HG02943 (cell line): ENCODE data around the gene LAGE3.

Experiments used
- ATAC-seq: cut with Tn5 transposase; IDR thresholded peaks from one replicate; pipeline ENCODE4 v1.9.1; 2021; ENCODE audit warnings: mild to moderate bottlenecking, low read depth, moderate library complexity; ENCODE audit not compliant: unreplicated experiment

LAGE3 gene, protein sequence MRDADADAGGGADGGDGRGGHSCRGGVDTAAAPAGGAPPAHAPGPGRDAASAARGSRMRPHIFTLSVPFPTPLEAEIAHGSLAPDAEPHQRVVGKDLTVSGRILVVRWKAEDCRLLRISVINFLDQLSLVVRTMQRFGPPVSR

DNA sequence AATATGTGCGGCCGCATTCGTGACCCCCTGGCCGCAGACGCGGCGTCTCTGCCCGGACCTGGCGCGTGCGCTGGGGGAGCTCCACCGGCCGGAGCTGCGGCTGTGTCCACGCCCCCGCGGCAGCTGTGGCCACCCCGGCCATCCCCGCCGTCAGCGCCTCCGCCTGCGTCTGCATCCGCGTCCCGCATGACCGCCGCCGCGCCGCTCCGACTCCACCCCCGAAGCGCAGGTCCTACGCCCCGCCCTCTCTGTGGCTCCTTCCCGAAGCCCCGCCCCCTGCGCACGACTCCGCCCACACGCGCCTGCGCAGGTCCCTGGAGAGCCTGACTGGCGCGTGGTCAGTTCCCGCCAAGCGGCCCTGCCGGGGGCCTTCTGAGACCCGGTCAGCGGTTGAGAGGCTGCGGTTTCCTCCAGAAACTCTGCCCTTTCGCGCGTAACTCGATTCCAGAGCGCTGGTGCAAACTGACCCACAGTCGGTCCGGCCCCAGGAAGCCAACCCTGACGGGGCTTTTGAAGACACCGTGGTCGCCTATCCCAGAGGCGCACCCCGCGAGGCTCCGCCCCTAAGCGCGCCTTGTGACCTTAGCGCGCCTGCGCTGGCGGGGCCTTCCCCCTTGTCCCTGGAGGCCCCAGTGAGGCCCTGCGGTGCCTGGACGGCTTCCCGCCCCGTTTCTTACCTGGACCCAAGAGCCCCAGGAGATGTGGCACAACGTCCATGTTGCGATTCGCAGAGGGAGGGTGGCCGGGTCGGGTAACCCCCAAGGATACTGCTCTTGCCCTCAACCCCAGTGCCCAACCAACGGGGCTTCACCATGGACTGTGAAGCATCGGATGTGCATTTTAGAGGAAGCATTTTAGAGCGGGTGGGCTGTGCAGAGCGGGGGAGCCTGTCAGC, at the start of gene LAGE3:
TSS of gene LAGE3 (minus strand) at position 554 of the 895 bp plus-strand sequence. CDS start at position 188, 366 bp downstream.
- ATAC-seq = peak; percentile 81

DNA sequence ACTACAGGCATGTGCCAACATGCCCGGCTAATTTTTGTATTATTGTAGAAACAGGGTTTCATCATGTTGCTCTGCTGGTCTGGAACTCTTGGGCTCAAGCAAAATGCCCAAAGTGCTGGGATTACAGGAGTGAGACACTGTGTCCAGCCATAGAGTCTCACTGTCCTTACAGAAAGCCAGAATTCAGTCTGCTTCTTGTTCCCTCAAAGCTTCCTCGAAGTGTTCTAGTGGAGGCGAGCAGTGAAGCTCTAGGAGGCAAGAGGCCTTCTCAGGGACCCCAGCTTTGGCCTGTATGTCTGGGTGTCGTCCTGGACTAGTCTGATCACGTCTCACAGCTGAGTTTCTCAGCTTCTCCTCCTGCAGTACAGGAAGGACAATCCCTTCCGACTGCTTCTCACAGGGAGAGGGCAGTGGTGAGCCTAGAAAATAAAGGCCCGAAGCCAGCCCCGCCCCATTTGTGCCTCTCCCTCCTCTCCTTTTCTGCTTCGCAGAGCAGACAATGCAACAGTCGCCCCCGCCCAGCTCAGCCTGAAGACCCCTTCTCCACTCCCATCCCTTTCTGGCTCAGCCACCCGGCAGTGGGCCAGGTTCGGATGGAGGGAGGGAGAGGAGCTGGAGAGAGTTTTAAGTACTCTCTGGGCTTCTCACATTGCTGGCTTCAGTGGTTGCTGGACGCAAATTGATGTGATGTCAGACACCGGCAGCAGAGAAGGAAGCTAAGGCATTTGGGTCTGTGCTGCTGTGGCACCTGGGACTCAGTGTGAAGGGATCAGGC, 48.0 kb upstream of the LAGE3 start:
- peak; percentile 70 for ATAC-seq

DNA sequence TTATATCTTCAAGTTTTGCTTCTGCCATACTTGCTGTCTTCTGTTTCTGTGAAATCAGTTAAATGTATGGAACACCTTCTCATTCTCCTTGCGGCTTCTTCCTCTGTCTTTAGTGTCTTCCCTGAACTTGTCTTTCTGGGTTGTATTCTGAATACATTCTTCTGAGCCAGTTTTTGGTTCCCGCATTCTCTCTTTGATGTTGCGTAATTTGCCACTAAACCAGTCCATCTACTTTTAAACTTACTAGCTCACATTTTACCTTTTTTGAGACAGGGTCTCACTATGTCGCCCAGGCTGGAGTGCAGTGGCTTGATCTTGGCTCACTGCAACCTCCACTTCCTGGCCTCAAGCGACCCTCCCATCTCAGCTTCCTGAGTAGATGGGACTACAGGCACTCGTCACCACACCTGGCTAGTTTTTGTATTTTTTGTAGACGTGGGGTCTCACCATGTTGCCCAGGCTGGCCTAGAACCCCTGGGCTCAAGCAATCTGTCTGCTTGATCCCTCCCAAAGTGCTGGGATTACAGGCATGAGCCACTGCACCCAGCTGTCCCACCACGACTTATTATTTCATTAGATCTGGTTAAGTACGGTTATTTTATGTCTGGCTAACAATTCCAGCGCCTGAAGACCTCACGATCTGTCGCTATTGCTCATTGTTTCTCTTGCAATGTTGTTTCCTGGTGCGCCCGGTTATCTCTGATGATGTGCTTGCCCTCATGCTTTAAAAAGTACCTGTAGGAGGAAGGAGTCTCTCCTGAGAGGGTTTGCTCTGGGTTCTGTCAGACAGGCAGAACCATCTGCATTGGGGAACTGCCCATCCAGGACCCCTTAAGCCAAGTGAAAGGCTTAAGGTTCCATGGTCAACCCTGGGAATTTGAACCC, 46.8 kb upstream of the LAGE3 start:
- no peak for ATAC-seq

DNA sequence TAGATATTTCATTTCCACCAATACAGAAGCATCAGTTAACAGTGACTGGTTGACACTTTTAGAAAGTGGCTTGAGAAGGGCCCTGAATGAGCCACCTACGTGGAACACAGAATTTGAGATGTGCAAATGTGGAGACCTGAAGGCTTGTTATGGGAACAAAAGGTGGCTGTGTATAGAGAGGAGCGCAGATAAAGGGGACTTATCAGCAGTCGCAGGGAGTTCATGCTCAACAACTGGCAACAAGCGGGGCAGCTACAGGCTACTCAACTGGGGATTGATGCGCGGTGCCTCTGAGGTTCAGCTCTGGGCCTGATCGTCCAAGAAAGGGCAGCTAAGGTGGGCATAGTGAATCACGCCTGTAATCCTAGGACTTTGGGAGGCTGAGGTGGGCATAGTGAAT, 40.3 kb upstream of the LAGE3 start:
- no peak for ATAC-seq

DNA sequence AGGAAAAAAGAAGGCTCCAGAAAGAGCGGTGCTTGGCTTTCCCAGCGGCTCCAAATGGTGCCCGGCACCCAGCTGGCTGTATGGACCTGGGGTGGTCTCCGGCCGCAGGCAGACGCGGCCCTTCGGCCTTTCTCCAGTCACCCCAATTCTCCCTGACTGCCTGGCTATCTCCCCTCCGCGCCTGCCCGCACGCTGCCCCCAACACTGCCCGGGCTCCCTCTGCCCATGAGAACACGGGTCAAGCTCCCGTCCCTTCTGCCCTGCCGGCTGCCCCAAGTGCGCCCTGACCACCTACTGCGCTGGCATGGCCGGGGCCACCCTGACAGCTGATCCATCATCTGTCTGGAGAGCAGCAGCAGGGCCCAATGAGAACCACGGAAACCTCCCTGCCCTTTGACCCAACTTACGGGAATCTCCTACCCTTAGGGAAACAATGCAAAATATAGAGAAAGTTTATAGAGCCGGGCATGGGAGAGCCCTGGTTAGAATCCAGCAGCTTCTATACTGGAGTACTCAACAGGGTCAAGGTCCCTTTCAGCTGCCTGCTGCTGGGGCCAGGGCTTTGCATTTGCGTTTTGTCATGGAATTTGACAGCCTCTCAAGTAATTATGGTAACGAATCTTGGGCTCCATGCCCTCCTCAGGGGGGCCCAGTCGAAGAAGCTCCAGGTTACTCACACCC, 38.2 kb upstream of the LAGE3 start:
- ATAC-seq = no peak

DNA sequence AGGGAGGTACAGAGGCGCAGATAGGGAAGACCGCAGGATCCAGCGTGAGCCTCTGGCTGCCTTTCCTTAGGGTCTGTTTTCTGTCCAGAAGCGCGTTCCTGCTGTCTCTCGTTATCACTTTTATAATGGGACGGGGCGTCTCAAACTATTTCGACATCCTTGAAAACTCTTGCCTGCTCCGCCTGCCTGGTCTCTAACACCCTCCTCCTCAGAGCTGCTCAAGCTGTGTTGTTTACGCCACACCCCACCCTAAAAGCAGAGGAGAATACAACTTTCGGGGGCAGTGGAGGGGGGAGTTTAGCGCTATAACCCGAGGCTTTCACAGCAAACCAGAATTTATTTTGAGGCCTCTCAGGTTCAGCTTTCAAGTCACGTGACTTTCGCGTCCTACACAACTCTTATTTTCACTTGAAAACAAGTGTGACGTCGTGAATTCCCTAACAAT, 37.6 kb upstream of the LAGE3 start:
- no peak for ATAC-seq

DNA sequence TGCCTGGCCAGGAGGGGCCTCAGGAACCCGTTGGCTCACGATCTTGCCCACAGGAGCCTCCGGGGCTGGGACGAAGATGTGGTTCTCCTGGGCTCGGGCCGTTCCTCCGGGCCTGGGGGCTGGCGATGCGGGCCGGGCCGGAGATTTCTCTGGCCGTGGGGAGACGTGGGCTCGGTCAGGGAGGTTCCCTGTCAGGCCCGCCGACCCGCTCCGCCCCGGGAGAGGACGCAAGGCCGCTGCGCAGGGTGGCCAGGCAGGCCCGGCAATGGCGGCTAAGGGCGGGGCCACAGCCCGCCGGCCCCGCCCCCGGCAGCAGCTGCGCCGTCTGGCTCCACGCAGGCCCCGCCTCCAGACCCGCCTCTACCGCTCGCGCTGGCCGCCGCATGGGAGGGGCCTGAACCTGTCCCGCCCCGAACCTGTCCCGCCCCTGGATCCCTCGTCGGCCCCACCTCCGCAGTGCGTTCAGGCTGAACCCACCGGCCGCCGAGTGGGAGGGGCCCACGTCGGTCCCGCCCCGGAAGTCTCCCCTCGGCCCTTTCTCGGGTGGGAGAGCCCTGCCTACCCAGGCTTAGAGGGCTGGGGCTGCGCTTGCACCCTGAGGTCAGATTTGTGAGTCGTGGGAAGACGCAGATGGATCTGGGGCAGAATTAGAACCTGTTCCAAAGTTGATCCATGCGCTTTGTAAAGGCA, 37.0 kb upstream of the LAGE3 start, which contains the start of gene FAM3A:
TSS of gene FAM3A (minus strand) at position 267 of the 690 bp plus-strand sequence. CDS start 460 bp downstream, outside the sequence.
- peak; percentile 82 for ATAC-seq

DNA sequence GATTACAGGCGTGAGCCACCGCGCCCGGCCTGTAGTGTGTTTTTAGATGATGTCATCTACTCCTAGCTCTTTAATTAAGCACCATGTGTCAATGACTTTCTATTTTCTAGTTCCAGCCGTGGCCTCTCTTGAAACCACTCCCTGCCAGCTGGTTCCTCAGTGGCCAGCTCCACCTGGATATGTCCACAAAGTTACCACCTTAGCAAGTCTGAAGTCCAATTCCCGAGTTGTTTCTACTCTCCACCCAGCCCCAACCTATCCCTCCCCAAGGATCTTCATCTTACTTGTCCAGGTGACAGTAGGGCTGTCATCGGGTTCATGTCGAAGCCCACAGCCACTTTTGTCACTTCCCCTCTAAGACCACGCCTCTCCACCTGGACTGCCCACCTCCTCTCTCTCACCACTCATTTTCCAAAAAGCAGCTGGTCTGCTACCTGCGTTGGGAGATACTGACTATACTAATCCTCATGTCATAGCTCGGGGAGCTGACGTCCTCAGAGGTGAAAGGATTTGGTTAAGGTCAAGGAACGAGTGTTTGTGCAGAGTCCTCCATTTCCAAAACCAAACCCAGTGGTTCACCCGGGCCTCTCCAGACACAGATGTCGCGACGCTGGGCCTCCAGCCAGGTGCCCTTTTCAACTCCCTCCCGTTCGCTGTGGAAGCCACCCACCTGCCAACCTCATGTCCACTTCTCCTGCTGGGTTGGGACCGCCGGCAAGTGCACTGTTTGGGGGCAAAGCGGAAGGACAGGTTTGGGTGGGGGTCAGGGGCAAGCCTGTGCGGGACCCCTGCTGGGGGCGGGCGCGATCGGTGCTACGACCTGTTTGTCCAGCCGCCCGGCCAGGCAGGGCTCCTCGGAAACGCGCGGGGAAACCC, 36.2 kb upstream of the LAGE3 start:
- ATAC-seq = no peak

DNA sequence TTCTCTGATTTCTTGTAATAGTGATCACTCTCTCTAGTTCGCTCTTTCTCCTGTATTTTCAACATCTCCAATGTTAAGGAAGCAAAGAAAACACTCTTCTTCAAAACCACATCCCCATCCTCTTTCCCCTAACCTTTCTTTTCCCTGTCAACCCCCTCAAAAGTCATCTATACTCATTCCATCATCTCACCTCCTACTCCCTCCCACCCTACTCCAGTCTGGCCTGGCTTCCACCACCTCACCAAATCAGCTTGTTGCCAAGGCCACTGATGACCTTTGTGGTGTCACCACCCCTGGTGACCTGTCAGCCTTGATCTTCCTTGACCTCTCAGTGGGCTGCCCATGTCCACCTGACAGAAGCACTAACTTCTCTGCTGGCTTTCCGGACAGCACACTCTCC, 34.6 kb upstream of the LAGE3 start:
- no peak for ATAC-seq

DNA sequence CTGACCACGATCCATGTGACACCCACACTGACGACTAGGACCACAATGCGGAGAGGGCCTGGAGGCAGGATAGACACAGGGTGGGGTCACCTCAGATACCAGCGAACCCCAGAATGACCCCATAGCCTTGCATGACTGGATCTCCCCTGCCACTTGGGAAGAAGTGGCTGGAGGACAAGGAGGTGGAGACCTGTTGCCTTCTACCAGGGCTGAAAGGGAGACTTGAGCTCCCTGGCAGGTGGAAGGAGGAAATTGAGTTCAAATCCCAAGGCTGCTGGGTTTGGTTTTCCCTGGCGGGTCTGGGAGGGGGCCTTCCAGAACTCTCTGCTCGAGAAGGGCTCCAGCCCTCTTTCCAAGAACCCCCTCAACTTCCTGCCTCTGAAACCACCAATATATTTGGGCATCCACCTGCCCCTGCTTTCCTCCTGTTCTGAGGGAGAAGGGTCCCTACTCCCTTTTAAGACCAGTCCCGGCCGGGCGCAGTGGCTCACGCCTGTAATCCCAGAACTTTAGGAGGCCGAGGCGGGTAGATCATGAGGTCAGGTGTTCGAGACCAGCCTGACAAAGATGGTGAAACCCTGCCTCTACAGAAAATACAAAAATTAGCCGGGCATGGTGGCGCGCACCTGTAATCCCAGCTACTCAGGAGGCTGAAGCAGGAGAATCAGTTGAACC, 33.9 kb upstream of the LAGE3 start:
- ATAC-seq = no peak

DNA sequence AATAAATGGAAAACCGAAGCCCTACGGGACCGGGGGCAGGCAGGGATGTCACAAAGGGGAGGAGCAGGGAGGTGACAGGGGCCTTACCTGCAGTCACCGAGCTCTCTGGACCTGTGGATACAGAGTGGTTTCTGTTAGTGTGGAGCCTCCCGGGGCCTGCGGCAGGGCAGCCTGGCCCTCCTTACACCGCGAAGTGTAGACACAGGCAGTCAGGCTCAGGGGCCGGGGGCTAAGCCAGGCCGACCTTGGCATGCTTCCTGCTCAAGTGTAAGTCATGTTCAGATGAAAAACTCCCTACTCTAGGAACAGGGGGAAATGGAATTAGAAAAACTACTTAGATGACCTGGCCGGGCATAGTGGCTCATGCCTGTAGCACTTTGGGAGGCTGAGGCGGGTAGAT, 32.7 kb upstream of the LAGE3 start:
- no peak for ATAC-seq

DNA sequence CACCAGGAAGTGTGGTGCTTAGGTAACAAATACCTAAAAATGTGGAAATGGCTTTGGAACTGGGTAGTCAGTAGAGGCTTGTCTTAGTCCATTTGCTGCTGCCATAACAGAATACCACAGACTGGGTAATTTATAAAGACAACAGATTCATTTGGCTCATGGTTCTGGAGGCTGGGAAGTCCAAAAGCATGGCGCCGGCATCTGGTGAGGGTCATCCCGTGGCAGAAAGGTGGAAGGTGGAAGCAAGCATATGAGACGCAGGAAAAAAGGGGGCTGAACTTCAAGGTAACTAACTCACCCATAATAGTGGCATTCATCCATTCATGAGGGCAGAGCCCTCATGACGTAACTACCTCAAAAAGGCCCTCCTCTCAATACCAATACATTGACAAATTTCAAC, 30.4 kb upstream of the LAGE3 start:
- ATAC-seq = no peak

DNA sequence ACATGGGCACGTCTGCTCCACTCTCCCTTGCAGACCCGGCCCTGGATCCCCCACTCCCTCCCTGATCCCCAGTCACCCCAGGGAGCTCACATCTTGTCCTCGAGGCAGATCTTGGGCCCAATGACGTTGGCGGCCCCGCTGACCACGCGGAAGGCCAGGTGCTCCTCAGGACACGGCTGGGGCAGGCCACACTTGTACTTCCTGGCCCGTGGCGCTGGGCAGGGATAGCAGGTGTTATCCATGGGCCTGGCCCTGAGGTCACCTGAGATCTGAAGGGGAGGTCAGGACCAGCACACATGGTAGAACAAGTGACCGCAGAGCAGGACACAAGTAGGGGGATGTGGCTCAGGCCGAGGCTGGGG, 29.3 kb upstream of the LAGE3 start:
- no peak for ATAC-seq

DNA sequence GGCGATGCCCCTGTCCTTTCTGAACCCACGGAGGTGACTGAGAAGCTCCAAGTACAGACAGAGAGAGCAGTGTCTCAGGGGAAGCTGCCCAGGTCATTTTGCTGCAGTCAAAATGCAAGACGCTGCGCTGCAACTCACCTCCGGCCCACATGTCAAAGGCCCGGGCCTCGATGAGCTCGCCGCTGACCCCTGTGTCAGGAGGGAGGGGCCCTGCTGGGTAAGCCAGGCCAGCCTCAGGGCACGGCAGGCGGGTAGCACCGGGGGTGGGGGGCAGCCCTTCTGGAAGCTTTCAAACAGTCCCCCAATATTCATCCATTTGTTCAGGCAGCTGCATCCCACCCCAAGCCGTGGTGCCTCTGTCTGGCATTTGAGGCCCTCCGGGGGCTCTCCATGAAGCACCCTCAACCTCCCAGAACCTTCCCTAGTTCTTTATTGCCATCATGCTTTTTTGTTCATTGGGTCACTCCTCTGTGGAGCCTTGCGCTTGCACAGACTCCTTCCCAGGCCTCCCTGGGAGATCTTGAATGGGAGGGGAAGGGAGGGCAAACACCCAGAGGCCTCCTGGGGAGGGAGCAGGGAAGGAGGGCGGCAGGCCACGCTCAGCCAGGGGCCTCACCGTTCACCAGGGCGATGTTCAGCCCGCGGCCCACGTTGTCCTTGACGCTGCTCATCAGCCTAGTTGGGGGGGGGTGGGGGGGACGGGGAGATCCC, 28.7 kb upstream of the LAGE3 start:
- ATAC-seq = no peak

DNA sequence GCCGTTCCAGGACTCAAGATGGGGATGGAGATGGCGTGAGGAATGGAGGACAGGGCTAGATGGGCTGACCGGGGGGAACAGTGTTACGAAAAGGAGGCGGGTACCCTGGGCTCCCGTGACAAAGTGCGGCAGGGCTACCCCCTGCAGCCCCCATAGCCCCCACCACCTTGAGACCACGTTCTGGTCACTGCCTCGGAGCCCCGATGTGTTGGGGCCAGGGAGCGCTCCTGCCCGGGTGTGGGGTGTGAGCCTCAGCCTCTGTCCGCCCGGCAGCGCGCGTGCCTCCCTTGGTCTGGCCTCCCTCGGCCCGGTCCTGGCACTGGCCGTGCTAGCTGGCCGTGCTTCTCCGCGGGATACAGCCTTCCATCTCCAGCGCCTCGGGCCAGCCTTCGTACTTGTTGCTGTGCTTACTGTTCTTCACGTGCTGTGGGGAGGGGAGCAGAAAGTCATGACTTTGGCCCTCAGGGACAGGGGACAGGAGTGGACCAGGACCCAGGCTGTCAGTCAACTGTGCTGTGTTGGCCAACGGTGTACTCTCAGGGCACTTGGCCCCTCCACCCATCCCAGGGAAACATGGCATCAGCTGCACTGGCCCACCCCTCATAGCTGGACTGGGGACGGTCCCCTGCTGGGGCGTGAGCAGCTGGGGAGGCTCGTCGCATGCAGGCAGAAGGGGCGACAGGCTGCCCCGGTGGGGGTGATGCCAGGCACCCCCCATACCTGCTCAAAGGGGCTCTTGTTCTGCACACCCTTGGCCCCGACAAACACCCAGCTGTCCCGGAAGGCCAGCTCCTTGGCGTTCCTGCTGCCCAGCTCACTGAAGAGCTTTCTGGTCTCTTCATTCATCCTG, 27.6 kb upstream of the LAGE3 start:
- ATAC-seq = no peak

DNA sequence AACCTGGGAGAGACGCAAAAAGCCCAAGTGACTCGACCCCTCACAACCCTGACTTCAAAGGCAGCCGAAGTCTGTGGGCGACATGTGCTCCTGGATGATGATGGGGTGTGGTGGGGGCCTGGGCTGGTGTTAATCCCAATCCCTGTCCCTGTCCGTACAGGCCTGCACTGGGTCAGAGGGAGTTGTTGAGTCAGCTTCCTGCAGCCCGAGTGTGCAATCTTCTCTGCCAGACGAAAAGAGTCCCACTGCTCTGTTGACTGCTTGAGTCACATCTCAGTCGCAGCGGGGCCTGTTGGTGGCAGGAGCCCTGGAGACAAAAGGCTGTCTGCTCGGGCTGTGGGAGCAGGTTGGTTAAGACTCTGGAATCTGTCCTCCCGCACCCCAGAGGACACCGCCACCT, 26.7 kb upstream of the LAGE3 start:
- no peak for ATAC-seq
